Right kidney (tissue), 1 donor: ENCODE results near the gene MAP3K19.
"Not testable (repeated sequence)": the region's sequence is repeated elsewhere in the genome, so short reads cannot be mapped to it uniquely, and the experiment has no call there.

Source experiments
- DNase-seq: peaks from one replicate; pipeline ENCODE4 v3.0.0-alpha.2; 2016

The MAP3K19 gene

DNA sequence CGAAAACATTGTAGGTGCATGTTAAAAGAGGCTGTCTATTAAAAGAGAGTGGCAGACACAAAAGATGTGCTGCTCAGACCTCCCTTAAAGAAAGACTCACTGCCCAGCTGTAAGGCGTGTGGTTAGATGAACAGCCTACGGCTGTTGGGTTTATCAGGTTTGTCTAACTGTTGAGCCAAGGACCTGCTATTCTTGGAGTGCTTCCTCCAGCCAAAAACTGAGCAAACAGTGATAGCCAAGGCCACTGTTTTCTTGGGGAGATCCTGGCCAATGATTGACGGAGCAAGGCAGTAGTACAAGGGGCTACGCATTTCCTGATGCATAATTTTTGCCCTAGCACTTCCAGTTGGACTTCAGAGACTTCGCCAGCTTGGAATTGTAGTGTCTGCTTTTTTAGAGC lies 3.4 kb upstream of the MAP3K19 start:
- no peak for DNase-seq

DNA sequence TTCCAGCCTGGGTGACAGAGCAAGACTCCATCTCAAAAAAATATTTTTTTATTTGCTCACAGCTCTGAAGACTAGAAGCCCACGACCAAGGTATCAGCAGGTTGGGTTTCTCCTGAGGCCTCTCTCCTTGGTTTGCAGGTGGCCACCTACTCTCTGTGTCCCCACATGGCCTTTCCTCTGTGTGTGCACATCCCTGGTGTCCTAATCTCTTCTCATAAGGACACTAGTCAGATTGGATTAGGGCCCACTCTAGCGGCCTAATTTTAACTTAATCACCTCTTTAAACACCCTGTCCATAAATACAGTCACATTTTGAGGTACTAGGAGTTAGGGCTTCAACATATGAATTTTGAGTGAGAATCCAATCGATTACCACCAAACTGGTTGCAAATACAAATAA lies 2.9 kb upstream of the MAP3K19 start:
- no peak for DNase-seq

DNA sequence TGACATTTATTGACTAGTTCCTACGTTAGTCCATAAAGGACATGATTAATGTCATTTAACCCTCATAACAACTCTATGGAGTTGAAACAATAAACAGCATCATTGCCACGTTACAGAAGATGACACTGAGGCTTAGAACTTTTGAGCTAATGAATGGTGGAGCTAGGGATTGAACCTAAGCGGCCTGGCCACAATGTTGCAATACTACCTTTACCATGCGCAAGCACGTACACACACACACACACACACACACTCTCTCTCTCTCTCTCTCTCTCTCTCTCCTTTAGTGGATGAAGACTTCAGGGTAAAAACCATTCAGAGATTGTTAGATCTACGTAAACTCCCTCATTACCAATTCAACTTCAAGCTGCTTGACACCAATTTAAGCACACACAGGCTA lies 875 bp upstream of the MAP3K19 start:
- no peak for DNase-seq

DNA sequence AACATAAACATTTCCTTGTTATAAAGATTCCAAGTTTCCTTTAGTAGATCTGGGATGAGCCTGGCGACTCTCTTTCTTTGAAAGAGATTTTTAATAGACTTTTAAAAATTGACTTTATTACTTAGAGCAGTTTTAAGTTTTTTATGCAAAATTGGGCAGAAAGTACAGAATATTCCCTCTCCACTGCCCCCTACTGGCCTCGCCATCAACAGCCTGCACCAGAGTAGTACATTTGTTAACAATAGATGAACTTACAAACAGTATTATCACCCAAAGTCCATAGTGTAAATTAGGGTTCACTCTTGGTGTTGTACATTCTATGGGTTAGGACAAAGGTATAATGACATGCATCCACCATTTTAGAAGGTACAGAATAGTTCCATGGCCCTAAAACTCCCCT lies 3.9 kb downstream of the MAP3K19 start:
- no peak for DNase-seq

DNA sequence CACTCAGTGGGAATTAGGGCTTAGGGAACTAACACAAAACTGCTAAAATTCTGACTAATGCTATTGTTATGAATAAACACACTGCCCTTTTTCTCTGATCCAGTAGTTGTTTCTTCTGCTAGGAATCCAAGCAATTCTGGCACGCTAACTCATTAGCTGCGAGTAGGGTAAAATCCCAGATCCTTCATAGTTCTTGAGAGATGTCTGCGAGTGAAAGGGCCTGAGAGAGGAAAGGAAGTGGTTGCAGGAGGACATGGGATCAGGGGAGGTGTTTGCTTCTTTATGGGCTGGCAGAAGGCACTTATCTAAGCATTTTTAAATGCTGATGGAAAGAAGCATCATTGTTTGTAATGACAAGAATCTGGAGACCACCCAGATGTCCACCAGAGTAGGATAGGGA lies 9.4 kb downstream of the MAP3K19 start:
- no peak for DNase-seq

DNA sequence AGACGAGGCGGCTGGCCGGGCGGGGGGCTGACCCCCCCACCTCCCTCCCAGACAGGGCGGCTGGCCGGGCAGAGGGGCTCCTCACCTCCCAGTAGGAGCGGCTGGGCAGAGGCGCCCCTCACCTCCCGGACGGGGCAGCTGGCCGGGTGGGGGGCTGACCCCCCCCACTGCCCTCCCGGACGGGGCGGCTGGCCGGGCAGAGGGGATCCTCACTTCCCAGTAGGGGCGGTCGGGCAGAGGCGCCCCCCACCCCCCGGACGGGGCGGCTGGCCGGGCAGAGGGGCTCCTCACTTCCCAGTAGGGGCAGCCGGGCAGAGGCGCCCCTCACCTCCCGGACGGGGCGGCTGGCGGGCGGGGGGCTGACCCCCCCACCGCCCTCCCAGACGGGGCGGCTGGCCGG lies 14.0 kb downstream of the MAP3K19 start:
- DNase-seq, result not testable (repeated sequence)

DNA sequence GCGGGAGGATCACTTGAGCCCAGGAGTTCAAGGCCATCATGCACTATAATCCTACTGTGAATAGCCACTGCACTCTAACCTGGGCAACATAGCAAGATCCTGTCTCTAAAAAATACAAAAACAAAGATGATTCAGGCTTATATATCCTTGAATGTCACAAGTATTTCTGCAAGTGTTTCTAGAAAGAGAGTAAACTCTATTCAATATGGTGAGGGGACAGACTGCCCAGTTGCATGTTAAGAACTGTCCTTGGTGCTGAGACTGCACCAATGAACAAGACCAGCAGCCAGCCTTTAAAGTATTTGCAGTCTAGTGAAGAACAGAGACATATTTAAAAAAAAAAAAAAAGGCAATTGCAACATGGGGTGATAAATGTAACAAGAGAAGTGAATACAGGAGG lies 16.4 kb downstream of the MAP3K19 start:
- DNase-seq, result peak; percentile 2

DNA sequence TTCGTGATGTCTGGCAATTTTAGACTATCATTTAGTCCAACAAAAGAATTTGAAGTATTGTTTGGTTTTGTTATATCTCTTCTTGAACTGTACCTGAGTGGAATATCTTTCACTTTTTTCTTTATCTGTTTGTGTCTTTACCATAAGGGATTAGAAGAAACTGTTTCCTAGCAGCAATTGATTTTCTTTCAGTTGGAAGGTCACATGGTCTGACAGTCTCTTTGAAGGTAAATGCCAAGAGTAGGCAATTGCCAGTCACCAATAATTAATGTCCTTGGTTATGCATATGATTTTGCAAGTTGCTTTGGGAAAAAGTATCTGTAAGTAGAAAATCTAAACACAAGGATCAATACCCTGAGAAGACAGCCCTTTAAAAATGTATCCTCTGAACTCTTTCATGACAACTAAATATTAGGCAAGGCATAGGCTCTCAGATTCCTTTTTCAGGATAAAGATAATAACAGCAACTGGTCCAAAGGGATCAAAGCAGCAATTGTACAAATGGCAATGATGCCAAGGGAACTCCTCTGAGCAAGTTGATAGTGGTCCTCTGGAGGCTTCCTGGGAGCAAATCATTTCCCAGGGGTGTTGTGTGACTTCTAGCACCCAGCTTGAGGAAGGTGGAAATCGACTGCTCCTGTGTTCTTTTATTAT lies 17.6 kb downstream of the MAP3K19 start:
- no peak for DNase-seq

DNA sequence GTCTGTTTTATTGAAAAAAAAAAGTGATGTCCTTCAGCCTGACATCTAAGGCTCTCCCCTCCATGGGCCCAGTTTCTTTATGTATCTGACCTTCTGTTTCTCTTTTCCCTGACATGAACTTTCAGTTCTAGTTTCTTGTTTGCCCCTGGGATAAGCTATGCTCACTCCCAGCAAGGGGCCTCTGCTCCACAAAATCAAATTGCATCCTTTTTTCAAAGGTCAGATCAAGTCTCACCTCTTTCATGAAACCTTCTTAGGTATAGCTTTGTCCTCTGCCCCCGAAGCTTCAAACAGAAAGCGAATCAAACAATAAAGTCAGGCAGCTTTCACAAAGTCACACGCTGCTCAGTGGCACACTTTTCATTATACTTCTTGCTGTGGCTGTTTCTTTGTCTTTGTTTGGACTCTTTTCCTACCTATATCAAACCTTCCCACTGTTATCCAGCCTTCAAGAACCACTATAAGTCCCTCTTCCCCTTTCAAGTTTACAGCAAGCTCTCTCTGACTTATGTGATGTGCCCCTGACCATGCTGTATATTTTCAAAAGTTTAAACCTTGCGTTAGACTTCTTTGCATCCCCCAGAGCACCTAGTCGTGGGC lies 23.3 kb downstream of the MAP3K19 start:
- DNase-seq, result no peak

DNA sequence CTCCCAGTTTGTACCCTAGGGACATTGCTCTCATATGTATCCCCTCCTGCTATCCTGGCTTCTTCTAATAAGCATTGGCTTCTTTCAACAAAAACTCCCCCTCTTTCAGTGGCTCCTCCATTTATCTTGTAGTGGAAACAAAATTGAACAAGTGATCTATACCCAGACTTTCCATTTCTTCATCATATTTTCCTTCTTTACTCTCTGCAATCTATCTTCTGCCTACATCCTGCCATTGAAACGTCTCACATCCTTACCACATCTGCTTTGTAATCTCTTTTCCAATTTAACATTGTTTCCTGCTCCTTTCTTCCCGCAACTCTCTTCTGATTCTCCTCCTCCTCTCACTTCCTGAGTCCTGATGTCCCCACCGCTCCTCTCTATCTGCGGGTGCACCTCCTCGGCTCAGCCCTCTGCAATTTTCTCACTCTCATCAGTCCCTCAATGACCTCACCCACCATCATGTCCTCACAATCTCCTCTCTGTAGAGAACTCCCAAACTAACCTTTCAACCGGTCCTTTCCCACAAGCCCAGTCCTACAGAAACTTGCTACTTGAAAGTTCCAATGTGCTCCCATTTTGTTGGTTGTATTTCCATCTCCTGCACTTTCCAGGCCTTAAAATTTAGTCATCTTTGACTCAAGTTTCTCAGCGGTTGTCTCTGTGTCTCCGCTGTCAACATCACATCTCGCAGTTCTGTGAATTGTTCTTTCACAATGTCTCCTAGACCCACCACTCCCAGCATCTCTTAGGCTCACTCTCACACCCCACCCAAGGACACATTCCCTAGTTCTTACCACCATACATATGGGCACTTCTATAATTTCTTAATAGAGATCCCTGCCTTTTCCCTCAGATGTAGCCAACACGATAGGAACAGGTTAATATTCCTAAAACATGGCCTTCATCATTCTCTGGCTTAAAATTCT lies 24.0 kb downstream of the MAP3K19 start:
- DNase-seq, result no peak

DNA sequence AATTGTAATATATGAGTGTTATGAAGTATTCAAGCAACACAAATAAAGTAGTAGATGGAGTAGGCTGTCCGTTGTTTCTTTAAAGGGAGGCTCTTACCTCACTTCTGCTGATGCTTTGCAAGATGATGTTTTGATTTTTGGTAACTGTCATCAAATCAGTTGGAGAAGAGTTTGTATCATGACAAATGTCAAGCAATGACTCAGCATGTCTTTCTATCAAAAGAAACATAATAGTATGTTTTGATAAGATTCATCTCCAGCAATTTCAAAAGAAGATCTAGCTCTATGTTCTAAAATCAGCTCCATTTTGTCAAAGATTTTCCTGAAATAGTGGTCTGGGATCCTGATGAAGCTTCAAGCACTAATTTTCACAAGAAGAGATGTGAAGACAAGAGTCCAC lies 25.6 kb downstream of the MAP3K19 start:
- DNase-seq, result no peak

DNA sequence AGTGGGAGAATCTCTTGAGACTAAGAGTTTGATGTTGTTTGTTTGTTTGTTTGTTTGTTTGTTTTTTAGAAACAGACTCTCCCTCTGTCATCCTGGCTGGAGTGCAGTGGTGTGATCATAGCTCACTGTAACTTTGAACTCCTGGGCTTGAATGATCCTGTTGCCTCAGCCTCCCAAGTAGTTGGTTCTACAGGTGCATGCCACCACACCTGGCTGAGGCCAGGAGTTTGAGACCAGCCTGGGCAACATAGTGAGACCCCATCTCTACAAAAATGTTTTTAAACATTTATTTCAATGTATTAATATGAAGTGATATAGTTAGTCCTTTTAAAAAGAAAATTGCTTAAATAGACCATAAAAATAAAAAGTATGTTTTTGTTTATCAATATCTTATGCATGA lies 35.6 kb downstream of the MAP3K19 start:
- no peak for DNase-seq

DNA sequence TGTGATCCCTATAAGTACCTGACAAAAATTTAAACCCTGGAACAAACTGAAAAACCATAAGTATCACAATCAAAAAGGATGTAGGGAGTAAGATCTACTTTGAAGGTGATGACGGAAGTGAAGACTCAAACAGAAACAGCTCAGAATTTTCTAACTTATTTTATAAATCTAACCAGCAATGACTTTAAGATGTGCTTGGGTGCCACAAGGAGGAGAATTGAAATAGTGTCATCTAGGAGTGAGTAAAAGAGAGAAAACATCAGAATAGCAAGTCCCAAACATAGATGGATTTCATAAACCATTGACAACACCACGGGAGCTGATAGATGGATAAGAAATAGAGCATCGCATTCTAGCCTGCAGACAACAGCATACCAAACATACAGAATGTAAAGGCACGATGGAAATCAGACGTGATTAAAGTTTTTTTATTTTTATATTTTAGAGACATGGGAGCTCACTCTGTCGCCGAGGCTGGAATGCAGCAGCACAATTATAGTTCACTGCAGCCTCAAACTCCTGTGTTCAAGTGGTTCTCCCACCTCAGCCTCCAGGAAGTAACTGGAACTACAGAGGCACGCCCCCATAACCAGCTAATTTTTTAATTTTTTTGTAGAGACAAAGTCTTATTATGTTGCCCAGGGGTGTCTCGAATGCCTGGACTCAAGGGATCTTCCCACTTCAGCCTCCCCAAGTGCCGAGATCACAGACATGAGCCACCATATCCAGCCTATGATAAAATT lies 36.9 kb downstream of the MAP3K19 start:
- no peak for DNase-seq

DNA sequence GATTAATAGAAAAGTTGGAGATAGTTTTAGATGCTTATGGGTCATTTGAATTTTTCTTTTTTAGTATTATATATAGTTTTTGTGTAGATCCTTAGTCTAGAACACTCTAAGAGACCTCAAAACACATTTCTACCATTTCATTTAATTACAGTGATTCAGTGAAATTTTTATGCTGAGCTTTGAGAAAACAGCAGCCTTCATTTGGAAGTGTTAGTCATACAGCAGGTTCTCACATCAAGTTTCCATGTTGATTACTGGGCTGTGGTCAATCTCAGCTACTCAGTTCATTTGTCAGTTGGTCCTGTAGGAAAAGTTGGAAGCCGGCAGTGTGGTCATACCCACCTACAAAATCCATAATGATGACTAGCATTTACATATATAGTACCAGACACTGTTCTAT lies 37.9 kb downstream of the MAP3K19 start:
- no peak for DNase-seq

DNA sequence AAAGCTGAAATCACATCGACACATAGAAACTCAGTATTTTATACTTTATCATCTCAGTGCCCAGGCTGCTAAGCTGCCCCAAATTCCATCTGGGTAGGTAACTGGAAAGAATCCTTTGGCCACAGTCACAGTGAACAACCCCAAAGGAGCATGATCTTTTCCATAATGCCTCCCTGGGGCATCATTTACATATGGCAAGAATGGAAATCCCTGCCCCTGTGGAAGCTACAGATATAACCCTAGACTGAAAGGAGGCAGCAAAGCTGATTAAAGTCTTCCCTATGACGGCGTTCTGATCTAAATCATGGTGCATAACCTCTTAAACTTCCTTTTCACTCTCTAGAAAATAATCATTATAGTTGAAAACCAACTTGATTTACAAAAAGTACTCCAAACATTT lies 41.5 kb downstream of the MAP3K19 start:
- DNase-seq, result no peak

DNA sequence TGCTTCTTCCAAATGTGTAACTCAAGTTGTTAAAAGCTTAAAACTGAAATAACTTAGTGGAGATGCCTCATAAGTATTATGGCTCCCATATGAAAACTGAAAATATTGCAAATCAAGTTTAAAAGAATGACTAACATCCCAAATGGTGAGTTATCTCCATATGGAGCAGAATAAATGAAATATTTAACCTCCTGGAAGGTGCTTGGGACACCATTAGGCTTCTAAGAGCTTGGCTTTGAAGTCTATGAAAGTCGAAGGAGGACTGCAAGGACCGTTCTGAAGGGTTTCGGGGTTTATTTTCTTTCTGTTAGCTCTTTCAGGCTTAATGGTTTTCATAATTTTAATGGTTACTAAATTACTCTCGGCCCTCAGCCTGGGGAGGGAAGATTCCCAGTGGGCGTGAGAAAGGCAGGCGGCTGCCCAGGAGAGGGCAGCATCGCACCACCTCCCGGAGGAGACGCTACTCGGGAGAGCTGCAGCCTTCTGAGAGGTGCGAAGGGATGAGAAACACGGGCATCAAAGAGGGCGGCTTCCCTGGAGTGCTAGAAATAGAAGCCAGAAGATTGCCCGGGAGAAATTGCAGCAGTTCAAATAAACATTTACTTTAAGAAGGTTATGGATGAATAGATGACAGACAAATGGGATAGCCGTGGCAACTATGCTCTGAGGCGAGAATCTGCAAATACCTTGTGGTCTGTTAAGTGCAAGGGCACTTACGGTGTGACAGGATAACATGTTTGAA lies 43.1 kb downstream of the MAP3K19 start:
- DNase-seq, result peak; percentile 57

DNA sequence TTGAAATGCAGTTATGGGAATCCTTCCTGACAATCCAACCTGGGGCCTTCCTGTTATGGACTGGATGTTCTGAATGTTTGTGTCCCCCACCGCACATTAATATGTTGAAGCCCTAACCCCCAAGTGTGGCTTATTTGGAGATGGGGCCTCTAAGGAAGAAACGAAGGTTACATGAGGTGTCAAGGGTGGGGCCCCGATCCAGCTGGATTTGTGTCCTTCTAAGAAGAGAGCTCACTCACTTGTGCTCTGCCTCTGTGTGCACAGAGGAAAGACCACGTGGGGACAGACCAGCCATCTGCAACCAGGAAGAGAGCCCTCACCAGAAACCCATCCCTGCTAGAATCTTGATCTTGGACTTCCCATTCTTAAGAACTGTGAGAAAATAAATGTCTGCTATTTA lies 44.4 kb downstream of the MAP3K19 start:
- no peak for DNase-seq

DNA sequence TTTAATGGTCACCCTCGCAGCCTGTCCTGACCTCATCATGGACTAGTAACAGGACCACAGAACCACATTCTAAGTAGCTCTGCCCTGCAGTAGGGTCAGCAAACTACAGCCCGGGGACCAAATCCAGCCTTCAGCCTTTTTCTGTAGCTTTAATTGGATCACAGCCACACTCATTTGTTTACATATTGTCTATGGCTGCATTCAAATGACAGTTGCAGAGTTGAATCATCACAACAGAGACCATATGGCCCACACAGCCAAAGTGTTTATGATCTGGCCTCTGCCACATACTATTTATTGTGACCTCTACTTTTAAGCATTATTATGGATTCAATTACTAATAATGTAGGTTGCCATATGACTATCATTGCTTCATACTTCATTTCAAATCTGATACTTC lies 47.7 kb downstream of the MAP3K19 start:
- DNase-seq, result no peak

DNA sequence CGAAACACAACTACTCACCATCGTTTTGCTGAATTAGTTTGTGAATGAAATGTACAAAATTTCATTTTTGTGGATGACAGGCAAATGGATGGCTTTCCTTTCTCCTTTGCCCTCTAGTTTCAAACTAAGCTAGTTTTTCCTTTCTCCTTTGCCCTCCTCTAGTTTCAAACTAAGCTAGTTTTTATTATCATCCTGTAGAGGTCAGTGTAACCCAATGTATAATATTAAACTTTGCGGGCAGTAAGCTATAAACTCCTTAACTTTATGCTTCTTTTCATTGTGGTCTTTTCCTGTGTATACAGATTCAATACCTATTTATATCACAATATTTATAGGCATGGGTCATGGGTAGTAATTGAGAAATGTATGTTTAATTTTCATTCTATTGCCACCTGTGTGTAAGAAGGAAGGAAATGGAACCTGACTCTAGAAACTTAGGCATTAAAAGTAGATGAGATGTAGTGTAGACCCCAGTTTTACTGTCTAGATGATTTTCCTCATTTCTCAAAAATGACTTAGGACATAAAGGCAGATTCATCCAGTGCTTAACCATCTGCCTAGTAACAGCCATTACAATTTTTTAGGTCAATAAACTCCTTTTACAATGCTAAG lies 58.1 kb downstream of the MAP3K19 start:
- DNase-seq, result no peak

DNA sequence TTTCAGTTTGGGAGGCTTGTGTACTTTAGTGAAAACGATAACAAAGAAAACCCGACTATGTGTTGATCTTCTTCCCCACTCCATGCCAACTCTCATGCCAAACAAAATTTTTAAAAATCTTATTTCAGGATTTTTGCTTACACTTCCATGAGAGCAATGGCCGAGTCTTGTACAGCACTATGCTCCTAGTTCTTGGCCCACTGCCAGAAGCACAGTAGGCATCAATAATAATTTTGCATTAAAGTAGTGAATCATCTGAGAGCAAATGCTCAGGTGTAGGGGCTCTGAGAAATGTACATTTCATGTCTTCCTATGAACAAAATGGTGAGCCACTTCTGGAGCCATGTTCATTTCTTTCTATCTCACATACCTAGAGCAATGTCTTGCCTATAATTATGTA lies 62.2 kb downstream of the MAP3K19 start:
- no peak for DNase-seq

DNA sequence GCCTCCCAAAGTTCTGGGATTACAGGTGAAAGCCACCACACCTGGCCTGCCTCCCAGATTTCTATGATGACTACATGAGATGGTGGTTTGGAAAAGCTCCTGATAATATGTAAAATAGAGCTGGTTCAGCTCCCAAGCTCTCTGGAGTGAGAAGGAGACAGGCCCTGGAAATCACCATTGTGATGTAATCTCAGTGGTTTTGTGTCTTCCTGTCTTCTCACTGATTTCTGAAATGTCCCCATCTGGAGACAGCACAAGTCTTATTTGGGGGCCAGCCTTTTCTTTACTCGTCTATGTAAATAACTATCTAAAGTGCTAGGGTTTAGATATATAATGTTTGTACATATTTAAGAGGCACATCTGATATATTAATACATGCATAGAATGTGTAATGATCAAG lies 64.6 kb downstream of the MAP3K19 start:
- no peak for DNase-seq

DNA sequence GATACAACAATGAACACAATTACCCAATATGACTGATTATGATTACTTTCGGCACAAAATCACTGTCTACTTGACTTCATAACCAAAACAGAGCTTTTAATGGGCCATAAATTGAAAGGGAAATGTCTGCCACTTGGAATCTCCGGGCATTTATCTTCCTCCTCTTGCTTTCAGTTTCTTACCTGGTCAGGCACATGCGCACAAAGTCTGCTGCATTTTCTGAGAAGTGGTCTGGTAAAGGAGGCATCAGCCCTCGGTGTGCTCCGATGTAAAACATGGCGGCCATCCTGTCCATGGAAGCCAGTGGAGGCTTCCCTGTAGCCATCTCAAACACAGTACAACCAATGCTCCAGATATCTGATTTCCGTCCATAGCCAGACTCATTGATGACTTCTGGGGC lies 66.6 kb downstream of the MAP3K19 start:
- DNase-seq, result no peak
